Testis (tissue), 2 donors: ENCODE data around the gene CYP17A1.
A peak's percentile ranks its signal among the peaks of the same experiment; 100 is the strongest.

ENCODE experiments used
- CTCF ChIP-seq, 3 experiments: fragments of 450-650 bp in 2 of 3; fragments of 200-600 bp in 1 of 3; sonication (generic) in 1 of 3; IDR thresholded peaks; one replicate each; pipeline ENCODE4 v1.5.1; 2016 to 2019; ENCODE audit warnings: antibody characterized with exemption in 3 of 3, mild to moderate bottlenecking in 2 of 3, moderate library complexity in 1 of 3
- POLR2A ChIP-seq: fragments of 450-650 bp; IDR thresholded peaks from one replicate; pipeline ENCODE4 v1.6.1; 2017; ENCODE audit warnings: antibody characterized with exemption, mild to moderate bottlenecking, moderate library complexity

GRCh38 chr10:102835007-102835482, 2.2 kb downstream of the CYP17A1 start:
- TF ChIP-seq CTCF (IDR thresholded peaks at IDR 0.05) = peak; percentile 77 to 82 (median 77)
- TF ChIP-seq POLR2A = no peak
